Tibial nerve (tissue), 4 donors: ENCODE results near the gene ARID5B.

Source experiments
- EP300 ChIP-seq, 2 donors: sonication (generic); formaldehyde crosslinking; IDR thresholded peaks; one replicate each; pipeline ENCODE4 v1.6.1; 2017; ENCODE audit warnings: antibody characterized with exemption in 2 of 2, mild to moderate bottlenecking in 1 of 2
- POLR2A ChIP-seq, 2 donors: fragments of 450-650 bp; IDR thresholded peaks; one replicate each; pipeline ENCODE4 v1.6.1; 2017; ENCODE audit warnings: antibody characterized with exemption in 2 of 2, mild to moderate bottlenecking in 2 of 2, moderate library complexity in 2 of 2
- TF ChIP-seq, protein P1 (sequence below), 5 experiments: fragments of 200-600 bp in 3 of 5; fragments of 450-650 bp in 2 of 5; sonication (generic) in 3 of 5; IDR thresholded peaks; one replicate each; pipeline ENCODE4 v1.5.1; 2016 to 2019; ENCODE audit warnings: antibody characterized with exemption in 5 of 5, mild to moderate bottlenecking in 3 of 5, moderate library complexity in 2 of 5

DNA sequence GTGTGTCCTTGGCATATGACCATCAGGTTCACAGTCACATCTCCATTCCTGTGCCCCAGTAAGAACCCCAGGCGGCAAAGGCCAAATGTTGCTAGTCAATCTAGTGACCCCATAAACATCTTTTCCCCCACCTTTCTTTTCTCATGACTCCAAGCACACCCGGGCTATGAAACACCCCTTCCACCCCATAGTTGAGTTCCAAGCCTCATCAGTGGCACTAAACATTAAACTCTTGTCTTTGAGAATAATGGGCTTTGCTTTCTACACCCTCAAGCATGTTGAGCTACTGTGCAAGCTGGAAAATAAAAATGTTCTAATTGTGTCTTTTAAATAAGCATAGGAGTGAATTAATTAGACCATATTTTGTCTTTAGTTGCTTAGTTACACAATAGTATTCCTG, 9.4 kb downstream of the ARID5B start:
- no peak for TF ChIP-seq POLR2A (IDR thresholded peaks at IDR 0.05)
- TF ChIP-seq, protein P1, sequence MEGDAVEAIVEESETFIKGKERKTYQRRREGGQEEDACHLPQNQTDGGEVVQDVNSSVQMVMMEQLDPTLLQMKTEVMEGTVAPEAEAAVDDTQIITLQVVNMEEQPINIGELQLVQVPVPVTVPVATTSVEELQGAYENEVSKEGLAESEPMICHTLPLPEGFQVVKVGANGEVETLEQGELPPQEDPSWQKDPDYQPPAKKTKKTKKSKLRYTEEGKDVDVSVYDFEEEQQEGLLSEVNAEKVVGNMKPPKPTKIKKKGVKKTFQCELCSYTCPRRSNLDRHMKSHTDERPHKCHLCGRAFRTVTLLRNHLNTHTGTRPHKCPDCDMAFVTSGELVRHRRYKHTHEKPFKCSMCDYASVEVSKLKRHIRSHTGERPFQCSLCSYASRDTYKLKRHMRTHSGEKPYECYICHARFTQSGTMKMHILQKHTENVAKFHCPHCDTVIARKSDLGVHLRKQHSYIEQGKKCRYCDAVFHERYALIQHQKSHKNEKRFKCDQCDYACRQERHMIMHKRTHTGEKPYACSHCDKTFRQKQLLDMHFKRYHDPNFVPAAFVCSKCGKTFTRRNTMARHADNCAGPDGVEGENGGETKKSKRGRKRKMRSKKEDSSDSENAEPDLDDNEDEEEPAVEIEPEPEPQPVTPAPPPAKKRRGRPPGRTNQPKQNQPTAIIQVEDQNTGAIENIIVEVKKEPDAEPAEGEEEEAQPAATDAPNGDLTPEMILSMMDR (IDR thresholded peaks at IDR 0.05) = no peak
- no peak for TF ChIP-seq EP300 (IDR thresholded peaks at IDR 0.05)
